DMS153 treated with DMSO at 0.1 percent for 48 hours (cell line): ENCODE measurements around the gene HDHD5.
A peak's percentile ranks its signal among the peaks of the same experiment; 100 is the strongest.
"Not testable (repeated sequence)": the region's sequence is repeated elsewhere in the genome, so short reads cannot be mapped to it uniquely, and the experiment has no call there.

Experiments used
- DNase-seq: peaks from one replicate; lab custom pipeline; 2025; ENCODE audit not compliant: unreplicated experiment; lab: John Stamatoyannopoulos, UW

Gene HDHD5

GRCh38 chr22:17157714-17158113, 1.4 kb downstream of the HDHD5 start:
- no peak for DNase-seq

- no peak for DNase-seq
Observed at GRCh38 chr22:17155941-17156340, 3.1 kb downstream of the HDHD5 start.

GRCh38 chr22:17152971-17153370, 6.1 kb downstream of the HDHD5 start:
- no peak for DNase-seq

GRCh38 chr22:17152340-17152739, 6.7 kb downstream of the HDHD5 start:
- no peak for DNase-seq

- no peak for DNase-seq
Observed at GRCh38 chr22:17149076-17149815, 9.8 kb downstream of the HDHD5 start.

GRCh38 chr22:17147458-17147857, 11.6 kb downstream of the HDHD5 start:
- not testable (repeated sequence) for DNase-seq

- no peak for DNase-seq
Observed at GRCh38 chr22:17145021-17145680, 13.9 kb downstream of the HDHD5 start.

- no peak for DNase-seq
Observed at GRCh38 chr22:17143826-17144225, 15.3 kb downstream of the HDHD5 start.

GRCh38 chr22:17143101-17143500, 16.0 kb downstream of the HDHD5 start:
- no peak for DNase-seq

GRCh38 chr22:17140826-17141766, 18.0 kb downstream of the HDHD5 start:
- DNase-seq: no peak

- no peak for DNase-seq
Observed at GRCh38 chr22:17140022-17140421, 19.1 kb downstream of the HDHD5 start.

- no peak for DNase-seq
Observed at GRCh38 chr22:17138513-17138912, 20.6 kb downstream of the HDHD5 start.

GRCh38 chr22:17137861-17138425, 21.1 kb downstream of the HDHD5 start:
- no peak for DNase-seq

GRCh38 chr22:17137170-17137569, 21.9 kb downstream of the HDHD5 start:
- DNase-seq: no peak

GRCh38 chr22:17135153-17135760, 23.8 kb downstream of the HDHD5 start:
- no peak for DNase-seq

GRCh38 chr22:17133137-17133536, 25.9 kb downstream of the HDHD5 start:
- no peak for DNase-seq

- no peak for DNase-seq
Observed at GRCh38 chr22:17132112-17132511, 27.0 kb downstream of the HDHD5 start.

GRCh38 chr22:17131686-17132085, 27.4 kb downstream of the HDHD5 start:
- peak; percentile 4 for DNase-seq

- no peak for DNase-seq
Observed at GRCh38 chr22:17130199-17130598, 28.9 kb downstream of the HDHD5 start.

GRCh38 chr22:17121233-17122195, 37.6 kb downstream of the HDHD5 start, which contains the start of gene TMEM121B:
Gene TMEM121B (minus strand): TSS chr22:17121360. CDS start chr22:17121127, 233 bp downstream.
- DNase-seq: peak; percentile 81
